ENCODE measurements around the gene REP15. TPM values are rescaled to one million over a fixed set of nuclear protein-coding genes. Genes with fewer than 3 reads are reported as not detected.
"Not testable (repeated sequence)": the region's sequence is repeated elsewhere in the genome, so short reads cannot be mapped to it uniquely, and the experiment has no call there.

REP15 gene
- total RNA-seq, 2 experiments from 2014 or later = 0.61 TPM; not detected in 1

DNA sequence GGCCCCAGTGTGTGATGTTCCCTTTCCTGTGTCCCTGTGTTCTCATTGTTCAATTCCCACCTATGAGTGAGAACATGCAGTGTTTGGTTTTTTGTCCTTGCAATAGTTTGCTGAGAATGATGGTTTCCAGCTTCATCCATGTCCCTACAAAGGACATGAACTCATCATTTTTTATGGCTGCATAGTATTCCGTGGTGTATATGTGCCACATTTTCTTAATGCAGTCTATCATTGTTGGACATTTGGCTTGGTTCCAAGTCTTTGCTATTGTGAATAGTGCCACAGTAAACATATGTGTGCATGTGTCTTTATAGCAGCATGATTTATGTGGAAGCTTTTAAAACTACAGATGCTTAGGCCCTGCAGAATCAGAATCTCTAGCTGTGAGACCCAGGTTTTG is 49.5 kb downstream of the REP15 start:
- H3K36me3 Mint-ChIP-seq = peaks cover 33% of the 10 kb centered on the region
- H3K27me3 Mint-ChIP-seq; H3K27ac Mint-ChIP-seq; ATAC-seq; H3K9me3 Mint-ChIP-seq (ENCODE audit: low read depth); H3K4me1 Mint-ChIP-seq; CTCF ChIA-PET; H3K4me3 Mint-ChIP-seq; DNase-seq: not testable (repeated sequence)

Other genes with a start within 250 kb of the REP15 start
- gene SMCO2, start 249.7 kb upstream of the REP15 start, total RNA-seq = under 1 TPM; 0.89 to 0.91 TPM
- 10 to 100 TPM in 1 of 2 experiments, 1 to 10 TPM in 1; 5.4 to 23.2 TPM for gene PPFIBP1, start 172.2 kb upstream of the REP15 start, total RNA-seq
- 10 to 100 TPM; 28.8 to 39.9 TPM for gene MRPS35, start 14.4 kb downstream of the REP15 start, total RNA-seq
- 10 to 100 TPM; 12.6 to 14.7 TPM for gene KLHL42, start 83.8 kb downstream of the REP15 start, total RNA-seq
- not detected for gene MANSC4, start 83.8 kb downstream of the REP15 start, total RNA-seq

Measured in activated CD8-positive, alpha-beta memory T cell treated with anti-CD3 and anti-CD28 coated beads, Interleukin-2, amount 10 ng/mL, durations not matched to agents 7 days and 5 days (primary cell).